ENCODE data around the gene CEP295NL. TPM values are rescaled to one million over a fixed set of nuclear protein-coding genes. Genes with fewer than 3 reads are reported as not detected.

The CEP295NL gene
- total RNA-seq, 1 experiment from 2014 or later = 1.8 TPM

GRCh38 chr17:78910497-78911284 is 7.7 kb upstream of the CEP295NL start:
- no peaks in the 10 kb centered on the region for H4K20me1 ChIP-seq (ENCODE audit: low read length)

GRCh38 chr17:78908426-78908825 is 5.4 kb upstream of the CEP295NL start:
- Histone ChIP-seq H3K9me3 (ENCODE audit: low read length) (no peaks in the 10 kb centered on the region), H3K36me3 (ENCODE audit: low read depth, low read length) (no peaks in the 10 kb centered on the region), H3K4me3 (ENCODE audit: low read length) (no peak overlapping the region), H3K9ac (ENCODE audit: low read length) (no peak overlapping the region), H3F3A (ENCODE audit: low read length, unreplicated experiment) (no peaks in the 10 kb centered on the region), H3K79me2 (ENCODE audit: low read length) (peaks cover 11% of the 10 kb centered on the region), H4K20me1 (ENCODE audit: low read length) (no peaks in the 10 kb centered on the region), H3K27ac (ENCODE audit: low read length) (no peak overlapping the region), H3K4me1 (ENCODE audit: insufficient read depth, low read length) (no peaks in the 10 kb centered on the region), H2AFZ (ENCODE audit: low read length) (no peak overlapping the region), H3K4me2 (ENCODE audit: low read length) (no peak overlapping the region), H3K27me3 (ENCODE audit: low read length) (no peaks in the 10 kb centered on the region), H3K9me2 (replicated peaks; ENCODE audit: low read length) (no peaks in the 10 kb centered on the region)
- ChIA-PET CTCF (no interaction called here), POLR2A (ENCODE audit: unreplicated experiment) (no interaction called here)
- no peak for ATAC-seq
- TF ChIP-seq CTCF (conservative IDR thresholded peaks at IDR 0.05; ENCODE audit: low read depth, low read length) = no peak
- TF ChIP-seq EZH2 (IDR thresholded peaks at IDR 0.05; ENCODE audit: low read length, unreplicated experiment) = no peak
- no peak for TF ChIP-seq EZH2phosphoT487 (IDR thresholded peaks at IDR 0.05; ENCODE audit: borderline replicate concordance, low read length)
- intact Hi-C loops (cut with micrococcal nuclease) = no loop called here
- DNase-seq = no peak
- no TSS peak for BruUV-seq (replicated peaks)

More at GRCh38 chr17:78910497-78911284, 7.7 kb upstream of the CEP295NL start:
- H3K4me3 ChIP-seq (ENCODE audit: low read length) = no peak overlapping the region
- intact Hi-C loops (cut with micrococcal nuclease) = no loop called here
- no peak overlapping the region for H2AFZ ChIP-seq (ENCODE audit: low read length)
- no peaks in the 10 kb centered on the region for H3K9me3 ChIP-seq (ENCODE audit: low read length)
- H3K27ac ChIP-seq (ENCODE audit: low read length) = no peak overlapping the region
- CTCF ChIA-PET = no interaction called here
- H3K9me2 ChIP-seq (replicated peaks; ENCODE audit: low read length) = no peaks in the 10 kb centered on the region
- TF ChIP-seq EZH2 (IDR thresholded peaks at IDR 0.05; ENCODE audit: low read length, unreplicated experiment) (no peak), EZH2phosphoT487 (IDR thresholded peaks at IDR 0.05; ENCODE audit: borderline replicate concordance, low read length) (no peak), CTCF (conservative IDR thresholded peaks at IDR 0.05; ENCODE audit: low read depth, low read length) (no peak)
- no peak for DNase-seq
- ATAC-seq = no peak
- BruUV-seq (replicated peaks) = no TSS peak
- H3K27me3 ChIP-seq (ENCODE audit: low read length) = no peaks in the 10 kb centered on the region
- POLR2A ChIA-PET (ENCODE audit: unreplicated experiment) = no interaction called here
- H3K9ac ChIP-seq (ENCODE audit: low read length) = no peak overlapping the region
- H3K36me3 ChIP-seq (ENCODE audit: low read depth, low read length) = no peaks in the 10 kb centered on the region
- H3F3A ChIP-seq (ENCODE audit: low read length, unreplicated experiment) = no peaks in the 10 kb centered on the region
- H3K79me2 ChIP-seq (ENCODE audit: low read length) = peaks cover 18% of the 10 kb centered on the region
- peaks cover 2% of the 10 kb centered on the region for H3K4me1 ChIP-seq (ENCODE audit: insufficient read depth, low read length)
- H3K4me2 ChIP-seq (ENCODE audit: low read length) = no peak overlapping the region

GRCh38 chr17:78905541-78905940 is 2.5 kb upstream of the CEP295NL start:
- no peak for TF ChIP-seq EZH2phosphoT487 (IDR thresholded peaks at IDR 0.05; ENCODE audit: borderline replicate concordance, low read length)
- TF ChIP-seq CTCF (conservative IDR thresholded peaks at IDR 0.05; ENCODE audit: low read depth, low read length) = no peak
- no peak for TF ChIP-seq EZH2 (IDR thresholded peaks at IDR 0.05; ENCODE audit: low read length, unreplicated experiment)
- Histone ChIP-seq H3K4me3 (ENCODE audit: low read length) (no peak overlapping the region), H4K20me1 (ENCODE audit: low read length) (no peaks in the 10 kb centered on the region), H3K9ac (ENCODE audit: low read length) (no peak overlapping the region), H3K27me3 (ENCODE audit: low read length) (no peaks in the 10 kb centered on the region), H3K9me2 (replicated peaks; ENCODE audit: low read length) (no peaks in the 10 kb centered on the region), H3K27ac (ENCODE audit: low read length) (no peak overlapping the region), H3F3A (ENCODE audit: low read length, unreplicated experiment) (no peaks in the 10 kb centered on the region), H3K79me2 (ENCODE audit: low read length) (peaks cover 3% of the 10 kb centered on the region; the same call in 1 of the 2 replicates), H3K36me3 (ENCODE audit: low read depth, low read length) (no peaks in the 10 kb centered on the region; the same call in 1 of the 2 replicates), H3K4me2 (ENCODE audit: low read length) (no peak overlapping the region), H3K9me3 (ENCODE audit: low read length) (no peaks in the 10 kb centered on the region), H3K4me1 (ENCODE audit: insufficient read depth, low read length) (no peaks in the 10 kb centered on the region), H2AFZ (ENCODE audit: low read length) (no peak overlapping the region)
- ChIA-PET CTCF (interaction anchor here (0.7 kb wide), 1 partner anchor 53 kb away, joined by 4 read pairs; no protein-coding TSS in a partner anchor), POLR2A (ENCODE audit: unreplicated experiment) (no interaction called here)
- DNase-seq (no peak), ATAC-seq (no peak)
- intact Hi-C loops (cut with micrococcal nuclease) = no loop called here
- BruUV-seq (replicated peaks) = no TSS peak
